ENCODE data around the gene HAUS1.
"Not testable (repeated sequence)": the region's sequence is repeated elsewhere in the genome, so short reads cannot be mapped to it uniquely, and the experiment has no call there.

HAUS1 gene

GRCh38 chr18:46096651-46097300 lies 7.4 kb upstream of the HAUS1 start:
- Histone ChIP-seq H3K27ac (ENCODE audit: low read length) (peak overlapping the region; percentile 99), H3K27me3 (ENCODE audit: low read depth, low read length) (no peaks in the 10 kb centered on the region), H3K4me1 (ENCODE audit: control insufficient read depth in 1 of 2, insufficient read depth in 2 of 2, low read length in 2 of 2) (peaks cover 0 to 33% of the 10 kb centered on the region in 2 donors), H3K4me3 (ENCODE audit: low read depth in 1 of 2, low read length in 2 of 2) (peak overlapping the region; percentile 88 to 98), H3K36me3 (ENCODE audit: control insufficient read depth in 1 of 2, insufficient read depth in 2 of 2, low read length in 2 of 2) (peaks cover 0 to 10% of the 10 kb centered on the region in 2 donors), H3K9me3 (ENCODE audit: control insufficient read depth in 1 of 2, low read length in 2 of 2) (no peaks in the 10 kb centered on the region)

GRCh38 chr18:46097431-46097800 lies 6.8 kb upstream of the HAUS1 start:
- Histone ChIP-seq H3K4me1 (ENCODE audit: control insufficient read depth in 1 of 2, insufficient read depth in 2 of 2, low read length in 2 of 2) (peaks cover 0 to 33% of the 10 kb centered on the region in 2 donors), H3K27ac (ENCODE audit: low read length) (peak overlapping the region; percentile 99), H3K4me3 (ENCODE audit: low read depth in 1 of 2, low read length in 2 of 2) (peak overlapping the region; percentile 88 to 98), H3K27me3 (ENCODE audit: low read depth, low read length) (no peaks in the 10 kb centered on the region), H3K9me3 (ENCODE audit: control insufficient read depth in 1 of 2, low read length in 2 of 2) (no peaks in the 10 kb centered on the region), H3K36me3 (ENCODE audit: control insufficient read depth in 1 of 2, insufficient read depth in 2 of 2, low read length in 2 of 2) (peaks cover 0 to 10% of the 10 kb centered on the region in 2 donors)

GRCh38 chr18:46097801-46098615 lies 6.2 kb upstream of the HAUS1 start, which contains the start of gene ATP5F1A:
ATP5F1A (minus strand) TSS chr18:46098296; CDS start chr18:46098231, 65 bp downstream.
- Histone ChIP-seq H3K27ac (ENCODE audit: low read length) (peak within 1 kb of the TSS; percentile 99), H3K9me3 (ENCODE audit: control insufficient read depth in 1 of 2, low read length in 2 of 2) (no peaks in the 10 kb centered on the region), H3K27me3 (ENCODE audit: low read depth, low read length) (no peaks in the 10 kb centered on the region), H3K4me3 (ENCODE audit: low read depth in 1 of 2, low read length in 2 of 2) (peak within 1 kb of the TSS; percentile 88 to 98), H3K4me1 (ENCODE audit: control insufficient read depth in 1 of 2, insufficient read depth in 2 of 2, low read length in 2 of 2) (peaks cover 0 to 33% of the 10 kb centered on the region in 2 donors), H3K36me3 (ENCODE audit: control insufficient read depth in 1 of 2, insufficient read depth in 2 of 2, low read length in 2 of 2) (peaks cover 0 to 10% of the 10 kb centered on the region in 2 donors)

DNA sequence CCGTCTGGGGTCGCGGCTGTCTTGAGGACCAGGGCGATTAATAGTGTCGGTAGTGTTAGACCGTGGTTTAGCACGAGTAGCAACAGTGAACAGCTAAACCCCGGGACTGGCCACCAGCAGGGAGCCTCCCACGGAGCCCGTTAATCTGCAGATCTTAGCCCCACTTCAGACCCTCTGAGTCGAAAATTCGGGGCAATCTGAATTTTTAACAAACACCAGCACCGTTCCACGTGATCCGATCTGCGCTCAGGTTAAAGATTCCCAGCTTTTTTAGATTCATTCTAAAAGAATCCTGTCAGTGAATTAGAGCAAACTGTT lies 5.6 kb upstream of the HAUS1 start:
- Histone ChIP-seq H3K27ac (ENCODE audit: low read length) (peak overlapping the region; percentile 90), H3K9me3 (ENCODE audit: control insufficient read depth in 1 of 2, low read length in 2 of 2) (no peaks in the 10 kb centered on the region), H3K27me3 (ENCODE audit: low read depth, low read length) (no peaks in the 10 kb centered on the region), H3K4me1 (ENCODE audit: control insufficient read depth in 1 of 2, insufficient read depth in 2 of 2, low read length in 2 of 2) (peaks cover 0 to 28% of the 10 kb centered on the region in 2 donors), H3K36me3 (ENCODE audit: control insufficient read depth in 1 of 2, insufficient read depth in 2 of 2, low read length in 2 of 2) (peaks cover 0 to 10% of the 10 kb centered on the region in 2 donors), H3K4me3 (ENCODE audit: low read depth in 1 of 2, low read length in 2 of 2) (peak overlapping the region; percentile 88 to 98)

DNA sequence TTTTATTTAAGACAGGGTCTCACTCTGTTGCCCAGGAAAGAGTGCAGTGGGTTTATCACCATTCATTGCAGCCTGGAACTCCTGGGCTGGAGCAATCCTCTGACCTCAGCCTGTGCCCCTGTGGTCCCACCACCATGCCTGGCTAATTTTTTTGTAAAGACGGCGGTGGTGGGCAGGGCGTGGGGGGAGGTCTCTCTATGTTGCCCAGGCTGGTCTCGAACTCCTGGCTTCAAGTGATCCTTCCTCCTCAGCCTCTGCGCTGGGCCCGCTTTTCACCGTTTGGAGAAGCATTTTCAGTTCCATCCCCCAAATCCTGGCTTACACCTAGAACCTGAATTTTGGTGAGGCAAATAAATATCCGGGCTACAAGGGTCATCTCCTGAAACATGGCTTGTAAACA lies 4.7 kb upstream of the HAUS1 start:
- Histone ChIP-seq H3K4me3 (ENCODE audit: low read depth in 1 of 2, low read length in 2 of 2) (no peak overlapping the region), H3K4me1 (ENCODE audit: control insufficient read depth in 1 of 2, insufficient read depth in 2 of 2, low read length in 2 of 2) (peaks cover 0 to 28% of the 10 kb centered on the region in 2 donors), H3K27ac (ENCODE audit: low read length) (no peak overlapping the region), H3K36me3 (ENCODE audit: control insufficient read depth in 1 of 2, insufficient read depth in 2 of 2, low read length in 2 of 2) (peaks cover 0 to 6% of the 10 kb centered on the region in 2 donors), H3K9me3 (ENCODE audit: control insufficient read depth in 1 of 2, low read length in 2 of 2) (no peaks in the 10 kb centered on the region), H3K27me3 (ENCODE audit: low read depth, low read length) (no peaks in the 10 kb centered on the region)

DNA sequence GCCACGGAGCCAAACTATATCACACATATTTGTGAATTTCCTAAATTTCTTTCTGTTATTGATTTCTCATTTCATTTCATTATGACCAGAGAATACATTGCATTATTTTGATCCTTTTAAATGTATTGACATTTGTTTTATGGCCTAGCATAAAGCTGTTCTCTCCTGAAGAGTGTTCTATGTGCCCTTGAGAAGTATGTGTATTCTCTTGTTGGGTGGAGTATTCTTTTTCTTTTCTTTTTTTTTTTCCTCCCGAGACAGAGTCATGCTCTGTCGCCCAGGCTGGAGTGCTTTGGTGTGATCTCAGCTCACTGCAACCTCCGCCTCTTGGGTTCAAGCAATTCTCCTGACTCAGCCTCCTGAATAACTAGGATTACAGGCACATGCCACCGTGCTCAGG lies 5.2 kb downstream of the HAUS1 start:
- Histone ChIP-seq H3K36me3 (ENCODE audit: control insufficient read depth in 1 of 2, insufficient read depth in 2 of 2, low read length in 2 of 2) (peaks cover 0 to 17% of the 10 kb centered on the region in 2 donors), H3K27me3 (ENCODE audit: low read depth, low read length) (no peaks in the 10 kb centered on the region), H3K4me3 (ENCODE audit: low read depth in 1 of 2, low read length in 2 of 2) (no peak overlapping the region), H3K9me3 (ENCODE audit: control insufficient read depth in 1 of 2, low read length in 2 of 2) (no peaks in the 10 kb centered on the region), H3K4me1 (ENCODE audit: control insufficient read depth in 1 of 2, insufficient read depth in 2 of 2, low read length in 2 of 2) (peaks cover 0 to 6% of the 10 kb centered on the region in 2 donors), H3K27ac (ENCODE audit: low read length) (no peak overlapping the region)

DNA sequence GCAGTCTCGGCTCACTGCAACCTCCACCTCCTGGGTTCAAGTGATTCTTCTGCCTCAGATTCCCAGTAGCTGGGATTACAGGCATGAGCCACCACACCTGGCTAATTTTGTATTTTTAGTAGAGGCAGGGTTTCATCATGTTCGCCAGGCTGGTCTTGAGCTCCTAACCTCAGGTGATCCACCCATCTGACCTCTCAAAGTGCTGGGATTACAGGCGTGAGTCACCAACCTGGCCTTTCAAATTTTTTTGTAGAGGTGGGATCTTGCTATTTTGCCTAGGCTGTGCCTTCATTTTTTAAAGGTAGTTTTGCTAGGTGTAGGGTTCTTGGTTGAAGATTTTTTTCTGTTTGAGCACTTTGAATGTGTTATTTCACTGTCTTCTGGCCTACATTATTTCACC lies 6.2 kb downstream of the HAUS1 start:
- no peaks in the 10 kb centered on the region for H3K4me1 ChIP-seq (ENCODE audit: control insufficient read depth in 1 of 2, insufficient read depth in 2 of 2, low read length in 2 of 2)
- H3K9me3 ChIP-seq (ENCODE audit: control insufficient read depth in 1 of 2, low read length in 2 of 2): no peaks in the 10 kb centered on the region
- H3K27ac ChIP-seq (ENCODE audit: low read length): no peak overlapping the region
- no peak overlapping the region for H3K4me3 ChIP-seq (ENCODE audit: low read depth in 1 of 2, low read length in 2 of 2)
- no peaks in the 10 kb centered on the region for H3K27me3 ChIP-seq (ENCODE audit: low read depth, low read length)
- H3K36me3 ChIP-seq (ENCODE audit: control insufficient read depth in 1 of 2, insufficient read depth in 2 of 2, low read length in 2 of 2): peaks cover 6 to 27% of the 10 kb centered on the region in 2 donors

- no peaks in the 10 kb centered on the region for H3K4me1 ChIP-seq (ENCODE audit: control insufficient read depth in 1 of 2, insufficient read depth in 2 of 2, low read length in 2 of 2)
- H3K9me3 ChIP-seq (ENCODE audit: control insufficient read depth in 1 of 2, low read length in 2 of 2): no peaks in the 10 kb centered on the region
- no peak overlapping the region for H3K4me3 ChIP-seq (ENCODE audit: low read depth in 1 of 2, low read length in 2 of 2)
- no peak overlapping the region for H3K27ac ChIP-seq (ENCODE audit: low read length)
- peaks cover 11 to 35% of the 10 kb centered on the region in 2 donors for H3K36me3 ChIP-seq (ENCODE audit: control insufficient read depth in 1 of 2, insufficient read depth in 2 of 2, low read length in 2 of 2)
- no peaks in the 10 kb centered on the region for H3K27me3 ChIP-seq (ENCODE audit: low read depth, low read length)
These were observed 9.6 kb downstream of the HAUS1 start for GRCh38 chr18:46113751-46114150.

- not testable (repeated sequence) for H3K4me3 ChIP-seq (ENCODE audit: low read depth in 1 of 2, low read length in 2 of 2); H3K27ac ChIP-seq (ENCODE audit: low read length); H3K9me3 ChIP-seq (ENCODE audit: control insufficient read depth in 1 of 2, low read length in 2 of 2); H3K4me1 ChIP-seq (ENCODE audit: control insufficient read depth in 1 of 2, insufficient read depth in 2 of 2, low read length in 2 of 2); H3K27me3 ChIP-seq (ENCODE audit: low read depth, low read length)
- peaks cover 14 to 46% of the 10 kb centered on the region in 2 donors for H3K36me3 ChIP-seq (ENCODE audit: control insufficient read depth in 1 of 2, insufficient read depth in 2 of 2, low read length in 2 of 2)
These were observed 22.4 kb downstream of the HAUS1 start for GRCh38 chr18:46126625-46127024.

- no peaks in the 10 kb centered on the region for H3K4me1 ChIP-seq (ENCODE audit: control insufficient read depth in 1 of 2, insufficient read depth in 2 of 2, low read length in 2 of 2)
- peaks cover 7 to 32% of the 10 kb centered on the region in 2 donors for H3K36me3 ChIP-seq (ENCODE audit: control insufficient read depth in 1 of 2, insufficient read depth in 2 of 2, low read length in 2 of 2)
- H3K9me3 ChIP-seq (ENCODE audit: control insufficient read depth in 1 of 2, low read length in 2 of 2): no peaks in the 10 kb centered on the region
- no peaks in the 10 kb centered on the region for H3K27me3 ChIP-seq (ENCODE audit: low read depth, low read length)
- H3K27ac ChIP-seq (ENCODE audit: low read length): no peak overlapping the region
- no peak overlapping the region for H3K4me3 ChIP-seq (ENCODE audit: low read depth in 1 of 2, low read length in 2 of 2)
These were observed 25.9 kb downstream of the HAUS1 start for GRCh38 chr18:46130061-46130460.

DNA sequence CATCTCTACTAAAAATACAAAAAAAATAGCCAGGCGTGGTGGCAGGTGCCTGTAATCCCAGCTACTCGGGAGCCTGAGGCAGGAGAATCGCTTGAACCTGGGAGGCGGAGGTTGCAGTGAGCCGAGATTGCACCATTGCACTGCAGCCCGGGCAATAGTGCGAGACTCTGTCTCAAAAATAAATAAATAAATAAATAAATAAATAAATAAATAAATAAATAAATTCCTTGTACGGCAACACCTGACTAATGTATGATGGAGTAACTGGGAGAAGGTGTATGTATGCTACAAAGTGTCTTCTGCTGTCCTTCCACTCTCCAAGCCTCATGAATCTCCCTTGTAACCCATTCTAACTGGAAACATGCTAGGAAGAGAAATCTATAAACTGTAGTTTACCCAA lies 26.4 kb downstream of the HAUS1 start:
- H3K27me3 ChIP-seq (ENCODE audit: low read depth, low read length); H3K4me1 ChIP-seq (ENCODE audit: control insufficient read depth in 1 of 2, insufficient read depth in 2 of 2, low read length in 2 of 2); H3K4me3 ChIP-seq (ENCODE audit: low read depth in 1 of 2, low read length in 2 of 2); H3K27ac ChIP-seq (ENCODE audit: low read length); H3K9me3 ChIP-seq (ENCODE audit: control insufficient read depth in 1 of 2, low read length in 2 of 2): not testable (repeated sequence)
- peaks cover 7 to 32% of the 10 kb centered on the region in 2 donors for H3K36me3 ChIP-seq (ENCODE audit: control insufficient read depth in 1 of 2, insufficient read depth in 2 of 2, low read length in 2 of 2)
